OCI-M2 (cell line): ENCODE results near the gene NSD2.
"Not testable (repeated sequence)": the region's sequence is repeated elsewhere in the genome, so short reads cannot be mapped to it uniquely, and the experiment has no call there.

Source experiments
- DNase-seq: peaks from one replicate; lab custom pipeline; 2025; ENCODE audit not compliant: unreplicated experiment; lab: John Stamatoyannopoulos, UW

The NSD2 gene

GRCh38 chr4:1841887-1842210, 29.3 kb upstream of the NSD2 start:
- DNase-seq = no peak

DNA sequence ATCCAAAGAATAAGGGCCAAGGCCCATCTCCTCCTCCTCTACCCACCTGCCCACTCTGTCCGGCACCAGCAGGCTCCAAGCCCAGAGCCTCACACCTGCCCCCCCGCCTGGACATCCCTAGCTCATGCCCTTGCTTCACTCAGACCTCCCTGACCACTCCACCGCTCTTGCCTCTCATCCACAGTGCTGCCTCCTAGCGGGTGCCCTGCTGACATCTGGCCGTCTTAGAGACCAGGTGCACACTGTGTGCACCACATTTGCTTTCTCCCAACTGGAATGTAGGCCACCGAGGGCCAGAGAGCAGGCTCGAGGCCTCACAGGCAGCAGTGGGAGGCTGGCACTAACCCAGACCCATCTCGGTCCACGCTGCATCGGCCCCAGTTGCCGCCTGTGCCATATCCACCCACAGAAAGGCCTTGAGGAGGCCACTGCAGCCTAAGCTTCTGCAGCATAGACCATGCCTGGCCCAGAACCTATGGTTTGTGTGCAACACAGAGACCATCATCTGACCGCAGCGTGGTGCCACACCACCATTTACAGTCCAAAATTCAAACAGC, 28.8 kb upstream of the NSD2 start:
- DNase-seq = no peak

- DNase-seq = no peak
Observed at GRCh38 chr4:1842993-1843448, 28.2 kb upstream of the NSD2 start.

DNA sequence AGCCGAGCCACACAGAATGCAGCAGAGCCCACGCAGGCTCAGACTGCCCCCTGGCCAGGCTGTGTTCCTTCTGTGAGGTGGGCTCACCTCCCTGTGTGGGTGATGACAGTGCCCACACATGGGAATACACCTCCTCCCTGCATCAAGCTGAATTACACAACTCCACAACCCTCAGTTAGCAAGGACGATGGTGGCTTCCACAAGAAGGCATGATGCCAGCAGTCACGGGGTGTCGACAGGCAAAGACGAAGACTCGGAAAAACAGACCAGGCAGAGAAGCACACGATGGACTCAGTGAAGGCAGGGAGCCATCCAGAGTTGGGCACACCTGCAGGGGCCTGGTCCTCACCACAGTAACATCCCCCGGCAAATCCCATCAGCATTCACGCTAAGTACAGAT, 27.3 kb upstream of the NSD2 start:
- no peak for DNase-seq

DNA sequence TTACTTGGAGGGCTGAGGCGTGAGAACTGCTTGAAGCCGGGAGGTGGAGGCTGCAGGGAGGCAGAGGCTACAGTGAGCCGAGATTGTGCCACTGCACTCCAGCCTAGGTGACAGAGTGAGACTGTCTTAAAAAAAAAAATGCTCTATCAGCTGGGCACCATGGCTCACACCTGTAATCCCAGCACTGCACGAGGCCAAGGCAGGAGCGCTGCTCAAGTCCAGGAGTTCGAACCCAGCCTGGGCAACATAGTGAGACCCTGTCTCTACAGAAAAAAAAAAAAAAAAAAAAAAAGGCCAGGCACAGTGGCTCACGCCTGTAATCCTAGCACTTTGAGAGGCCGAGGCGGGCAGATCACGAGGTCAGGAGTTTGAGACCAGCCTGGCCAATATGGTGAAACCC, 26.6 kb upstream of the NSD2 start:
- DNase-seq = not testable (repeated sequence)

GRCh38 chr4:1846580-1846979, 24.6 kb upstream of the NSD2 start:
- no peak for DNase-seq

GRCh38 chr4:1850276-1850675, 20.9 kb upstream of the NSD2 start:
- no peak for DNase-seq

DNA sequence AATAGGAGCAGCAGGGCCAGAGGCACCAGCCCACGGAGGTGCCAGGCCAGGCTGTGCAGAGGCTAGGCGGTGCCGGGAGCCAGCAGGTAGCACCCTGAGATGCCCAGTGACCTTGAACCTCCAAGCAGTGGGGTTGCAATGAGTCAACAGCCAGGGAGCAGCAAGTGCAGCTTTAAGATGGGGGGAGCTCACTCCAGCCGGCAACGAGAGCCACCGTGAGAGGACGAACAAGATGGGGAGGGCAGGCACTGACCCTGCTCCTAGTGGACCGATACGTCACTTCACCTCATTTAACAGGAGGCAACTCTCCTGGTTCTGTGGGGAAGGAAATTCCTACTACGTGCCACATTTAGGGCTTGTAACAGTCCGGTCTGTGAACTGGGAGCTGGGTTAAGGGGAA, 20.0 kb upstream of the NSD2 start:
- no peak for DNase-seq

DNA sequence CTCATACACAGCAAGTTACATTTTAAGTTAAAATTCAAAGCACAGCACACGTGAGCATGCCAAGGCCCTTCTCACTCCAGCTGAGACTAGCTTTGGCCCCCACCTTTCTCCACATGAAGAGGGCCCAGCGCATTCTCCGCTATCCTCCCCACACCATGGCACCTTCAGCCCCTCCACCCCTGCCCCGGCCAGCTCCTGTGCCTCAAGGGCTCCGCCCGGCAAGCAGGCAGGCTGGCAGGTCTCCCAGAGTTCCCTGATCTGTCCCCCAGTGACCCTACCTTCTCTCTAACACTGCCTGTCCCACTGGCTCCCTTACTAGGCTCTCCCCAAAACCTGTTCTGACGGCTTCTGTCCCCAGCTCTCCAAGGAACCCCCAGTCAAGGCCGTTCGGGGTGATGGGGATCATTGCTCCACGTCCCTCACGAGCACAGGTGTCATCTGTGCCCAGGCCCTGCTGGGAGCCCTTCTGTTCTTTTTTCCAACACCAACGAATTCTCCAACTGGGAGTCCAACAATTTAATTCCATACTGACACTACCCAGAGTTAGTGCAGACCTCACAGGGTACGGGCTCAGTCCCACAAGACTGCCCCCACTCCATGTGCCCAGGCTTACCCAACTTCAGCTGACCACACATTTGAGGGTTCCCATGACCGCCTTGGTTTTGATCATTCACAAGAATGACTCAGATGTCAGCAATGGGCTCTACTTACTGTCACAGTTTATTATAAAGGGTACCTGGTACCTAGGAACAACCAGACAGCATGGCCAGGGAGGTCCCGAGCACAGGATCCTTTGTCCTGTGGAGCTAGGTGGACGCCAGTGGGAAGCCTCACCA, 19.4 kb upstream of the NSD2 start:
- no peak for DNase-seq

GRCh38 chr4:1852904-1853623, 18.1 kb upstream of the NSD2 start:
- DNase-seq = no peak

- DNase-seq = no peak
Observed at GRCh38 chr4:1854752-1855151, 16.4 kb upstream of the NSD2 start.

- no peak for DNase-seq
Observed at GRCh38 chr4:1855333-1856070, 15.7 kb upstream of the NSD2 start.

- no peak for DNase-seq
Observed at GRCh38 chr4:1856071-1856942, 14.9 kb upstream of the NSD2 start, which contains the start of gene LETM1. TSS of gene LETM1 (minus strand) at chr4:1856156. CDS start at chr4:1855950, 206 bp downstream.

GRCh38 chr4:1856943-1857699, 14.1 kb upstream of the NSD2 start:
- no peak for DNase-seq

- no peak for DNase-seq
Observed at GRCh38 chr4:1857931-1858330, 13.3 kb upstream of the NSD2 start.

DNA sequence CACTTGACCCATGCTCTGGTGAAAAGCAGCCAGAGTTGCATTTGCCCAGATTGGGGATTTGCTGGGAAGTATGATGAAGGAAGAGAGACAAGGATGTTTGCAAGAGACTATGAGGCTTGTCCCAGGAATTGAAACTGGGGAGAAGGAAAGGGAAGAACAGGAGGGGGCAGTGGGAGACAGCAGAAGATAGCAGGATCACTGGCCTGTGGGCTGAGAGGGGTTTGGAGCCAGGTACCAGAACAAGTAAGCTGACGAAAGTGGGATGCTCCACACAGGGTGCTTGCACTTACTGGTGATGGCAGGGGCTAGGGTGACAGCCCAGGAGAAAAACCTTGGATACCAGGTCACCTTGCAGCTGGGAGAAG, 11.8 kb upstream of the NSD2 start:
- no peak for DNase-seq

GRCh38 chr4:1862055-1862911, 8.9 kb upstream of the NSD2 start:
- no peak for DNase-seq

DNA sequence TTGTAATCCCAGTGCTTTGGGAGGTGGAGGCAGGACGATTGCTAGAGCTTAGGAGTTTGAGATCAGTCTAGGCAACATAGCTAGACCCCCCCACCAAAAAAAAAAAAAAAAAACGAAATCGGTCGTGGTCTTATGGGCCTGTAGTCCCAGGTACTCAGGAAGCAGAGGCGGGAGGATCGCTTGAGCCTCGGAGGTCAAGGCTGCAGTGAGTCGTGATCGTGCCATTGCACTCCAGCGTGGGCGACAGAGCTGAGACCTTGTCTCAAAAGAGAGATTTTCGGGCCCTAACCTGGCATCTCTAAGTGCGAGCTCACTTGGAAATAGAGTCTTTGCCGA, 8.3 kb upstream of the NSD2 start:
- DNase-seq = no peak
